Stomach (tissue), 9 donors: ENCODE data around the gene PDK1. TPM values are rescaled to one million over a fixed set of nuclear protein-coding genes. Genes with fewer than 3 reads are reported as not detected.

Source experiments
- DNase-seq, 2 donors: peaks; one replicate each; pipeline versions ENCODE4 v3.0.0 to v3.0.0-alpha.2; 2013 to 2019
- H3K27ac ChIP-seq, 5 donors: fragments of 200-600 bp in 4 of 5; sonication (generic) in 4 of 5; one replicate each; pipeline ENCODE4 v1.5.1; 2013 to 2019; ENCODE audit warnings: mild to moderate bottlenecking in 1 of 5, moderate library complexity in 1 of 5
- H3K27me3 ChIP-seq, 3 donors: fragments of 200-600 bp; sonication (generic); one replicate each; pipeline ENCODE4 v1.5.1; 2017 to 2019; ENCODE audit warnings: mixed run types in 1 of 3
- H3K36me3 ChIP-seq, 4 donors: fragments of 200-600 bp; sonication (generic); 1 replicate in 3 of 4; 2 replicates in 1 of 4; pipeline ENCODE4 v1.5.1; 2016 to 2019
- H3K4me1 ChIP-seq, 4 donors: fragments of 200-600 bp; sonication (generic); one replicate each; pipeline ENCODE4 v1.5.1; 2016 to 2019
- H3K4me3 ChIP-seq, 4 donors: fragments of 200-600 bp; sonication (generic) in 3 of 4; one replicate each; pipeline ENCODE4 v1.5.1; 2016 to 2019; ENCODE audit warnings: mild to moderate bottlenecking in 1 of 4
- H3K9me3 ChIP-seq, 4 donors: fragments of 200-600 bp; sonication (generic); one replicate each; pipeline ENCODE4 v1.5.1; 2016 to 2019
- EP300 ChIP-seq: sonication (generic); formaldehyde crosslinking; IDR thresholded peaks from one replicate; pipeline ENCODE4 v1.6.1; 2017; ENCODE audit warnings: antibody characterized with exemption
- POLR2A ChIP-seq, 4 donors: fragments of 450-650 bp; IDR thresholded peaks; one replicate each; pipeline ENCODE4 v1.6.1; 2016; ENCODE audit warnings: antibody characterized with exemption in 4 of 4, control low read depth in 2 of 4, mild to moderate bottlenecking in 1 of 4, moderate library complexity in 1 of 4
- POLR2AphosphoS5 ChIP-seq, 3 donors: sonication (generic); formaldehyde crosslinking; IDR thresholded peaks; one replicate each; pipeline ENCODE4 v1.6.1; 2016; ENCODE audit warnings: antibody characterized with exemption in 3 of 3
- WGBS, 5 donors: extraction: QIAGEN DNeasy Blood & Tissue Kit in 3 of 5; methylation state at CpG; one replicate each; pipeline versions ENCODE4 v1.1.5 to v1.1.7; 2013 to 2018; 5-methylcytosine and 5-hydroxymethylcytosine counted together
- intact Hi-C: fragments of 100-400 bp; cut with DNase I; formaldehyde crosslinking; loops from one replicate; pipeline ENCODE4 v1.15.1; 2023; ENCODE audit warnings: low total_unique reads
- polyA plus RNA-seq, 3 donors: library from polyadenylated mRNA; stranded (reverse); fragments of 200-250 nt; gene quantifications; one replicate each; pipeline ENCODE4 v1.2.3, GENCODE V29; 2013
- total RNA-seq, 5 donors: library from RNA; depleted of rRNA; stranded (reverse); fragments of >200 nt; gene quantifications; one replicate each; pipeline versions ENCODE4 v1.1.0 to v1.2.3, GENCODE V29; 2014 to 2016
- TF ChIP-seq, protein P1 (sequence below), 7 experiments: fragments of 450-650 bp in 4 of 7; fragments of 200-600 bp in 3 of 7; sonication (generic) in 3 of 7; IDR thresholded peaks; one replicate each; pipeline ENCODE4 v1.5.1; 2016 to 2019; ENCODE audit warnings: antibody characterized with exemption in 7 of 7, control low read depth in 2 of 7, mild to moderate bottlenecking in 1 of 7
- donor health status: healthy with polysubstance abuse.
- donor health status: Bipolar disorder and iron deficiency.
- donor health status: healthy.

The PDK1 gene
- total and polyA plus RNA-seq, 8 donors = 2.8 to 133 (median 10.5) TPM

DNA sequence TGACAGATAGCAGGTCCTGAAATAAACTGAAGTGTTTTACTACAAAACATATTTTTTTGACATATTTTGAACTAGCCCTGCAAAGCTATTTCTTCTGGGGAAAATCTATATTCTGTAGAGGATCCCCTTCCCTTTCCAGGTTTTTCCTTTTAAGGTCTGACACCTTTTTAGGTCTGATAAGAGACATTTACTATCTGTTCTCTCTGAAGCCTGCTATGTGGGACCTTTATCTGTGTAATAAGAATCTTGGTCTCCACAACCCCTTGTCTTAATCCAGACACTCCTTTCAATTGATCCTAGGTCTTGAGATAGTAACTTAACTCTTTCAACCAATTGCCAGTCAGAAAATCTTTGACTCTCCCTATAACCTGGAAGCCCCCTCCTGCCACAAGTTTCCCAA lies 5.5 kb upstream of the PDK1 start:
- intact Hi-C loops = no loop called here
- Histone ChIP-seq H3K27me3 (no peaks in the 10 kb centered on the region), H3K9me3 (no peaks in the 10 kb centered on the region), H3K4me3 (no peak overlapping the region), H3K4me1 (peaks cover 0 to 10% (median 3%) of the 10 kb centered on the region in 4 donors), H3K36me3 (no peaks in the 10 kb centered on the region), H3K27ac (no peak overlapping the region)
- no peak for DNase-seq
- TF ChIP-seq POLR2A (IDR thresholded peaks at IDR 0.05) (no peak), EP300 (no peak), POLR2AphosphoS5 (IDR thresholded peaks at IDR 0.05) (no peak)
- TF ChIP-seq, protein P1, sequence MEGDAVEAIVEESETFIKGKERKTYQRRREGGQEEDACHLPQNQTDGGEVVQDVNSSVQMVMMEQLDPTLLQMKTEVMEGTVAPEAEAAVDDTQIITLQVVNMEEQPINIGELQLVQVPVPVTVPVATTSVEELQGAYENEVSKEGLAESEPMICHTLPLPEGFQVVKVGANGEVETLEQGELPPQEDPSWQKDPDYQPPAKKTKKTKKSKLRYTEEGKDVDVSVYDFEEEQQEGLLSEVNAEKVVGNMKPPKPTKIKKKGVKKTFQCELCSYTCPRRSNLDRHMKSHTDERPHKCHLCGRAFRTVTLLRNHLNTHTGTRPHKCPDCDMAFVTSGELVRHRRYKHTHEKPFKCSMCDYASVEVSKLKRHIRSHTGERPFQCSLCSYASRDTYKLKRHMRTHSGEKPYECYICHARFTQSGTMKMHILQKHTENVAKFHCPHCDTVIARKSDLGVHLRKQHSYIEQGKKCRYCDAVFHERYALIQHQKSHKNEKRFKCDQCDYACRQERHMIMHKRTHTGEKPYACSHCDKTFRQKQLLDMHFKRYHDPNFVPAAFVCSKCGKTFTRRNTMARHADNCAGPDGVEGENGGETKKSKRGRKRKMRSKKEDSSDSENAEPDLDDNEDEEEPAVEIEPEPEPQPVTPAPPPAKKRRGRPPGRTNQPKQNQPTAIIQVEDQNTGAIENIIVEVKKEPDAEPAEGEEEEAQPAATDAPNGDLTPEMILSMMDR (IDR thresholded peaks at IDR 0.05) = no peak

DNA sequence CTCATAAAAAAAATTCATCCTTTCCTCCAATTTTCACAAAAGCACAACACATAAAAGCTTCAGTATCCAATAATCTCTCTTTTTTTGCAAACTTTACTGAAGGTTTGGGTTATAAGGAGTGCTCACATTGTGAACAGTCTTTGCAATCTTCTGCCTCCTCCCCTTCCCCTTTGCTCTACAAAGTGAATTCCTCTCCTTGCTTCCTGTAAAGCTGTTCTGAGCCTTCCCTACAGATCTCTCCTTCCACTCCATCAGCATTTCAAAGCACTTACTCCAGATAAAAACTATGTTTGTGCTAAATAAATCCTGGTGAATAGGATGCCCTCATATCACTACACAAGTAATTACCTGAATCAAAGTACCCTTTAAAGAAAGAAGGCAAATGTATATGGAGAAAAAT lies 4.6 kb upstream of the PDK1 start:
- H3K27me3 ChIP-seq = no peaks in the 10 kb centered on the region
- H3K36me3 ChIP-seq = no peaks in the 10 kb centered on the region
- intact Hi-C loops = no loop called here
- TF ChIP-seq, protein P1 (IDR thresholded peaks at IDR 0.05) = no peak
- TF ChIP-seq POLR2AphosphoS5 (IDR thresholded peaks at IDR 0.05) (no peak), EP300 (no peak), POLR2A (IDR thresholded peaks at IDR 0.05) (no peak)
- no peak overlapping the region for H3K4me3 ChIP-seq
- peak in 1 of 2 donors; percentile 49 for DNase-seq
- no peaks in the 10 kb centered on the region for H3K9me3 ChIP-seq
- no peak overlapping the region for H3K27ac ChIP-seq
- H3K4me1 ChIP-seq = peaks cover 0 to 11% (median 3%) of the 10 kb centered on the region in 4 donors

- Histone ChIP-seq H3K4me3 (no peak overlapping the region), H3K9me3 (no peaks in the 10 kb centered on the region), H3K36me3 (no peaks in the 10 kb centered on the region), H3K27me3 (no peaks in the 10 kb centered on the region), H3K4me1 (peaks cover 11 to 25% (median 15%) of the 10 kb centered on the region in 4 donors), H3K27ac (no peak overlapping the region)
- WGBS, 5 donors = 83 to 89% (median 85%) methylated on average over 4 of the region's 4 CpGs
- no peak for DNase-seq
- intact Hi-C loops = no loop called here
- no peak for TF ChIP-seq POLR2A (IDR thresholded peaks at IDR 0.05)
- TF ChIP-seq EP300 = no peak
- no peak for TF ChIP-seq POLR2AphosphoS5 (IDR thresholded peaks at IDR 0.05)
- TF ChIP-seq, protein P1 (IDR thresholded peaks at IDR 0.05) = no peak
These were observed 3.2 kb upstream of the PDK1 start for GRCh38 chr2:172552547-172553291.

DNA sequence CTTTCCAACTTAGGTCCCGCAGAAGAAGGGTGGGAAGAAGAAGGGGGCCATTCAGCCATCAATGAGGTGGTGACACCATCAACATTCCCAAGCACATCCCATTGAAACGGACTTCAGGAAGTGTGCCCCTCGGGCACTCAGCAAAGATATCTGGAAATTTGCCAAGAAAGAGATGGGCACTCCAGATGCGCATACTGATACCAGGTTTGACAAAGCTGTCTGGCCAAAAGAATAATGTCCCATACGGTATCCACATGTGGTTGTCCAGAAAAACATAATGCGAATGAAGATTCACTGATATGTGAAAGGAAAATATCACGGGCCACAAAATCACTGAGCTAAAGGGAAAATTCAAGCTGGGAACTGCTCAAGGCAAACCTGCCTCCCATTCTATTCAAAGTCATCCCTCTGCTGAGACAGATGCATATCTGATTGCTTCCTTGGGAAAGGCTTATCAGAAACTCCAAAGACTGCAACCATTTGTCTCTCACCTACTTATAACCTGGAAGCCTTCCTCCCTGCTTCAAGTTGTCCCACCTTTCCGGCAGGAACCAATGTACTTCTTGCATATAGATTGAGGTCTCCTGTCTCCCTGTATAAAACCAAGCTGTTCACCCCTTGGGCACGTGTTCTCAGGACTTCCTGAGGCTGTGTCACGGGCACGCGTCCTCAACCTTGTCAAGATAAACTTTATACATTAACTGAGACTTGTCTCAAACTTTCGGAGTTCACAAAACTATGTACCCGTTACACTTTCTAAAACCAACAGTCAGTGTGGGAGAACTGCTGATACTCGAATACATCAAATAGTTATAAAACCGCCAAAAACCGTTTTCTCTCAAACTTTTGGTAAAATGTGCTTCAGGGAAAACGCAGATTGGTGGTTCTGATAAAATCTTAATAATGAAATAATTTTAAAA lies 1.3 kb upstream of the PDK1 start:
- intact Hi-C loops = no loop called here
- Histone ChIP-seq H3K4me1 (peaks cover 11 to 32% (median 19%) of the 10 kb centered on the region in 4 donors), H3K36me3 (peaks cover 0 to under 1% (median 0%) of the 10 kb centered on the region in 4 donors), H3K4me3 (peak overlapping the region; percentile 82 to 88 (median 86)), H3K27ac (peak overlapping the region in 4 of 5 donors; percentile 95 to 97 (median 96)), H3K27me3 (no peaks in the 10 kb centered on the region), H3K9me3 (no peaks in the 10 kb centered on the region)
- 55 to 61% (median 59%) methylated on average over 18 of the region's 18 CpGs for WGBS, 5 donors
- TF ChIP-seq EP300 (no peak), POLR2AphosphoS5 (IDR thresholded peaks at IDR 0.05) (no peak), POLR2A (IDR thresholded peaks at IDR 0.05) (no peak)
- TF ChIP-seq, protein P1 (IDR thresholded peaks at IDR 0.05) = no peak
- DNase-seq = peak in 1 of 2 donors; percentile 32
